BLaER1 treated with 17β-estradiol and CSF1 and Interleukin-3, amounts not matched to agents 10 nM and 100 nM (cell line): Measurements from ENCODE around the gene FLNB.

Experiments
- H3K27ac ChIP-seq, 11 experiments: shearing (Covaris generic); formaldehyde crosslinking; 2 replicates each; pipeline ENCODE4 v1.8.1; 2022
- H3K27me3 ChIP-seq, 11 experiments: shearing (Covaris generic); formaldehyde crosslinking; 2 replicates each; pipeline ENCODE4 v1.8.1; 2022
- H3K36me3 ChIP-seq, 11 experiments: shearing (Covaris generic); formaldehyde crosslinking; 2 replicates each; pipeline ENCODE4 v1.8.1; 2022
- H3K4me1 ChIP-seq, 10 experiments: shearing (Covaris generic); formaldehyde crosslinking; 2 replicates each; pipeline ENCODE4 v1.8.1; 2022
- H3K4me2 ChIP-seq, 11 experiments: shearing (Covaris generic); formaldehyde crosslinking; 2 replicates each; pipeline ENCODE4 v1.8.1; 2022
- H3K4me3 ChIP-seq, 10 experiments: shearing (Covaris generic); formaldehyde crosslinking; 2 replicates each; pipeline ENCODE4 v1.8.1; 2022
- H3K9ac ChIP-seq, 11 experiments: shearing (Covaris generic); formaldehyde crosslinking; 2 replicates each; pipeline ENCODE4 v1.8.1; 2022
- H3K9me3 ChIP-seq, 11 experiments: shearing (Covaris generic); formaldehyde crosslinking; replicated peaks in 1 of 11; 2 replicates each; pipeline ENCODE4 v1.8.1; 2022
- H4K20me1 ChIP-seq, 11 experiments: shearing (Covaris generic); formaldehyde crosslinking; 2 replicates each; pipeline ENCODE4 v1.8.1; 2022
- Cebpa-rat ChIP-seq, 11 experiments: shearing (Covaris generic); IDR thresholded peaks; 2 replicates each; pipeline ENCODE4 v1.8.1; 2022

Gene FLNB

DNA sequence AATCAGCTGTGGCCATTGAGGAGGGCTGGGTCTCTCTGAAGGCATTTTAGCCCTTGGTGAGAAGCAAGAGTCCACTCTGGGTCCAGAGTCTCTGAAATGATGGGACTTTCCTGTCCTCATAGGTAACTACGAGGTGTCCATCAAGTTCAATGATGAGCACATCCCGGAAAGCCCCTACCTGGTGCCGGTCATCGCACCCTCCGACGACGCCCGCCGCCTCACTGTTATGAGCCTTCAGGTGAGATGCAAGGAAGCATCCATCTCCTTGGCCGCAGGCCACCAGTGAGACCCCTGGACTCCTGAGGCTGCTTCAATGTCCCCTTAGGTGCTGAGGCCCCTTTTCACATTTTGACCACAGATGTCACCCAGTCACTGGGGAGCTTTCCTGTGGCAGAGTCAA, 147.6 kb downstream of the FLNB start:
- no peak for TF ChIP-seq Cebpa-rat (IDR thresholded peaks at IDR 0.05)
- H3K4me2 ChIP-seq = no peak overlapping the region
- H3K4me3 ChIP-seq = no peak overlapping the region
- no peaks in the 10 kb centered on the region for H3K9me3 ChIP-seq
- no peaks in the 10 kb centered on the region for H3K27me3 ChIP-seq
- H3K27ac ChIP-seq = no peak overlapping the region
- no peak overlapping the region for H3K9ac ChIP-seq
- H3K36me3 ChIP-seq = peaks cover 18 to 98% (median 80%) of the 10 kb centered on the region in 11 experiments
- H3K4me1 ChIP-seq = no peaks in the 10 kb centered on the region
- no peaks in the 10 kb centered on the region; a peak in 1 of 22 replicates for H4K20me1 ChIP-seq

DNA sequence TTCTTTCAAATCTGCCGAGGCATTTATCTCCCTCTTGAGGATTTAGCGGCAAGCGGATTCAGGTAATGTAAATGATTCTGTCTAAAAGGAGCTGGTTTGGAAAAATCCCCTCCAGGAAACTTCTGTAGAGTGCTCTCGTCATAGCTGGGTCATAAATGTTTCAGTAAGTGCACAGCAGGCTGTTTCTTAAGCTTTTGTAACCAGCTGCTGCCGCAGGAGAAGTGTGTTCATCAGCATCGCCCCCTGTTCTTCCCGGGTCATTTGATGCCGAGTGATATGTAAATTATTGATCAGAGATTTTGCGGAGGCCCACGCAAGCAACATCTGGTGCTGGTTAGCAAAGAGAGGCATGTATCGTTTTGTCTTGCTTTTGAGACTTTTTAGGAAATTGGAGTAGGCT, 149.5 kb downstream of the FLNB start:
- H3K27ac ChIP-seq = no peak overlapping the region

DNA sequence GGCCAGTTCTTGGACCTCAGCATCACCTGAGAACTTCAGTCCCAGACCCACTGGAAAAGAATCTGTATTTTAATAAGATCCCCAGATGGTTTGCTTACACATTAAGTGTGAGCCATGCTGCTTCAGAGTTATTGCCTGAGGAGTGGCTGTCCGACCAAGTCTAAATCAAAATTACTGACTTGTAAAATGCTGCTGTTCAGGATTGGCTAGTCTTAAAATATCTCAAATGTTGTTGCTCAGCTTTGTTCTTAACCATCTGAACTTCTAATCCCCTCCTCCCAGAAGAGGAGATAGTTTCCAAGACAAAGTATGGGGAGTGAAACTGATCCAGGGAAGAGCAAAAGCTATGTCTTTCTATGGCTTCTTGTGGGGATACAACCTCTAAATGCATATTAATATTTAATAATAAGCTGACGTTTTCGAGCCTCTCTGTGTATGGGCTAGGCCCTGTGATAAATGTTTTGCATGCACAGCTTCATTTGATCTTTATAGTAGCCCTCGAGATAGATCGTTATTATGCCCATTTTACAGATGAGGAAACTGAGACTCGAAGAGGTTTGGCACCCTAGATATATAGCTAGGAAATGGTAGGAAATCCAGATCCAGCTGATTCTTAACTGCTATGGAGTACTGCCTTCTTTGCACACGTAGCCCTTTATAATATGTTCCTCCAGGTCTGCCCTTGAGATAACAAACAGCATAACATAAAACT, 150.4 kb downstream of the FLNB start:
- H3K36me3 ChIP-seq = peaks cover 10 to 98% (median 74%) of the 10 kb centered on the region in 11 experiments
- no peak overlapping the region for H3K4me2 ChIP-seq

More for the DNA sequence above, 149.5 kb downstream of the FLNB start:
- peaks cover 0 to 10% (median 0%) of the 10 kb centered on the region in 10 experiments; a peak in 4 of 20 replicates for H3K4me1 ChIP-seq
- H3K9me3 ChIP-seq = peaks cover 0 to 10% (median 0%) of the 10 kb centered on the region in 11 experiments; a peak in 3 of 22 replicates
- no peak overlapping the region for H3K9ac ChIP-seq
- H3K4me3 ChIP-seq = no peak overlapping the region
- H3K4me2 ChIP-seq = no peak overlapping the region
- H3K36me3 ChIP-seq = peaks cover 14 to 98% (median 73%) of the 10 kb centered on the region in 11 experiments
- no peaks in the 10 kb centered on the region; a peak in 1 of 22 replicates for H4K20me1 ChIP-seq
- H3K27me3 ChIP-seq = no peaks in the 10 kb centered on the region
- no peak for TF ChIP-seq Cebpa-rat (IDR thresholded peaks at IDR 0.05)

DNA sequence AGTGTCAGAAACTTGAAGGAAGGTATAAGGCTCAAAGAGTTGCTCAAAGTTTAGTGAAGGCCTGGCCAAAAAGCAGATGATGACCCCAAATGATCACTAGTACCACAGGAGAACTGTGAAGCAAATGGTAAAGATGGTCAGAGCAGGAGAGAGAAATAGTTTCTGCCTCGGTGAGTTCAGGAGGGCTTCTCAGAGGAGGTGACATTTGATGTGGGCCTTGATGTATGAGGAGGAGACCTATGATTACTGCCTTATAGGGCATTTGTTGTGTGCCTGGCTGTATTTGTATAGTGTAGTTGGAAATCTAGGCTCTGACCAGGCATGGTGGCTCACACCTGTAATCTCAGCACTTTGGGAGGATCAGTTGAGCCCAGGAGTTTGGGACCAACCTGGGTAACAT, 152.2 kb downstream of the FLNB start:
- peaks cover 0 to 10% (median 0%) of the 10 kb centered on the region in 10 experiments; a peak in 4 of 20 replicates for H3K4me1 ChIP-seq
- H3K36me3 ChIP-seq = peaks cover 16 to 100% (median 77%) of the 10 kb centered on the region in 11 experiments
- TF ChIP-seq Cebpa-rat (IDR thresholded peaks at IDR 0.05) = no peak
- H3K27me3 ChIP-seq = no peaks in the 10 kb centered on the region
- H3K27ac ChIP-seq = no peak overlapping the region
- H3K9me3 ChIP-seq = peaks cover 0 to 10% (median 0%) of the 10 kb centered on the region in 11 experiments; a peak in 3 of 22 replicates
- no peak overlapping the region for H3K9ac ChIP-seq
- no peak overlapping the region for H3K4me3 ChIP-seq
- H3K4me2 ChIP-seq = no peak overlapping the region
- no peaks in the 10 kb centered on the region for H4K20me1 ChIP-seq

More for the DNA sequence above, 150.4 kb downstream of the FLNB start:
- H4K20me1 ChIP-seq = no peaks in the 10 kb centered on the region; a peak in 1 of 22 replicates
- no peak overlapping the region for H3K4me3 ChIP-seq
- peaks cover 0 to 10% (median 0%) of the 10 kb centered on the region in 11 experiments; a peak in 3 of 22 replicates for H3K9me3 ChIP-seq
- TF ChIP-seq Cebpa-rat (IDR thresholded peaks at IDR 0.05) = no peak
- H3K4me1 ChIP-seq = peaks cover 0 to 10% (median 0%) of the 10 kb centered on the region in 10 experiments; a peak in 4 of 20 replicates
- H3K27ac ChIP-seq = no peak overlapping the region
- no peaks in the 10 kb centered on the region for H3K27me3 ChIP-seq
- H3K9ac ChIP-seq = no peak overlapping the region

DNA sequence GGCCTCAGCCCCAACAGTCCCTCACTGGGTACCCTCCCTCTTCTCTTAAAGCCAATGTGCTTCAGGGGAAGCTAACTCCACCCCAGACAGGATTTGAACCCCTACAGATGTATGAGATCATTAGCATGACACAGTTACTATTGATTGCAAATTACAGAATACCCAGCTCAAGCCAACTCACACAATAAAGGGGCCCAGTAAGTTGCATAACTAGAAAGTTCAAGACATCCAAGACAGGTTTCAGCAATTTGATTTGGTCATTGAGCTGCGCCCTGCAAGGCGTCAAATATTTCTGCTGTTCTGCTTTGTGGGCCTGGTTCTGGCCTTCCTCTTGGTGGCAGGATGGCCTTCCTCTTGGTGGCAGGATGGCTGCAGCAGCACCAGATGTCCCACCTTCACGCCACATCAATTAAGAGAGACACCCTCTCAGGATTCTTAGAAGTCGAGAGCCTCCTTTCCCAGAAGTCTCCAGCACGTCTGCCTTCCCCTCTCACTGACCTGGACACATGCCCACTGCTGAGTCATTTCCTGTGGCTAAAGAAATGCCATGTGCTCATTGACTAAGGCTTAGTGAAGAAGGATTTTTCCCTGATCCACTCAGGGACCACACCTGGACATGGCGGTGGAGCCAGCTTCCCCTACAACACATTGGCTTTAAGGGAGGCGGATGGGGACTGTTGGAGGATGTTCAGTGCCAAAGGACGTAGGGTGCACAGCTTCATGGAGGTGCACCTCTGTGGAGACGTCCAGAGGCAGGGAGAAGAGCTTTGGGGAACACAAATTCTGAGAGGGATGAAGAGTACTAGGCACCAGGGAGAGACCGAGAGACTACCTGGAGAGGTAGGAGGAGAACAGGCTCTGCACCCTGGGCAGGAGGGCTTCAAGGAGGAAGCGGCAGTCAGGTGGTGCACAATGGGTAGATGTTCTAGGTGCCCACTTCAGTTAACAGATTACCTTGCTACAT, 153.5 kb downstream of the FLNB start:
- Histone ChIP-seq H3K4me1 (peaks cover 0 to 10% (median 0%) of the 10 kb centered on the region in 10 experiments; a peak in 4 of 20 replicates), H3K36me3 (peaks cover 10 to 99% (median 75%) of the 10 kb centered on the region in 11 experiments), H3K9me3 (peaks cover 0 to 10% (median 0%) of the 10 kb centered on the region in 11 experiments; a peak in 3 of 22 replicates), H3K27me3 (no peaks in the 10 kb centered on the region), H3K4me2 (peak overlapping the region in 3 of 11 experiments; percentile 9 to 15 (median 13); a peak in 2 of 22 replicates), H4K20me1 (no peaks in the 10 kb centered on the region), H3K27ac (no peak overlapping the region), H3K9ac (no peak overlapping the region), H3K4me3 (no peak overlapping the region)
- TF ChIP-seq Cebpa-rat (IDR thresholded peaks at IDR 0.05) = no peak

DNA sequence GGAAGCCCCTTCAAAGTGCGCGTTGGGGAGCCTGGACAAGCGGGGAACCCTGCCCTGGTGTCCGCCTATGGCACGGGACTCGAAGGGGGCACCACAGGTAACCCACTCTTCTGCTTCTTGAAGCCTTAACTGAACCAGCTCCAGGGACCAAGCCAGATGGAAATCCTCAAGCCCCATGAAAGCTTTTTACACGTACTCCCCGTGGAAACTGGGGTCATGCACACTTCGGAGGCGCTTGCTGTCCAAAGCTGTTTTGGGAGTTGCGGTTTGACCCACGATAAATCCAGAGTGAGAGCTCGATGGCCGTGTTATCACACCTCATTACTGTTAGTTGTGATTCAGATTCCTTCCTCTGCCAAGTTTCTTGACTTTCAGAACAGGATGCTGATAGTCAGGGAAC, 155.0 kb downstream of the FLNB start:
- no peak overlapping the region for H3K4me3 ChIP-seq
- TF ChIP-seq Cebpa-rat (IDR thresholded peaks at IDR 0.05) = no peak
- H3K36me3 ChIP-seq = peaks cover 10 to 95% (median 68%) of the 10 kb centered on the region in 11 experiments
- peaks cover 0 to 5% (median 0%) of the 10 kb centered on the region in 11 experiments; a peak in 1 of 22 replicates for H4K20me1 ChIP-seq
- H3K4me2 ChIP-seq = no peak overlapping the region
- peaks cover 0 to 10% (median 0%) of the 10 kb centered on the region in 11 experiments; a peak in 3 of 22 replicates for H3K9me3 ChIP-seq
- H3K27ac ChIP-seq = no peak overlapping the region
- H3K27me3 ChIP-seq = no peaks in the 10 kb centered on the region
- H3K4me1 ChIP-seq = peaks cover 0 to 10% (median 0%) of the 10 kb centered on the region in 10 experiments; a peak in 4 of 20 replicates
- H3K9ac ChIP-seq = no peak overlapping the region

DNA sequence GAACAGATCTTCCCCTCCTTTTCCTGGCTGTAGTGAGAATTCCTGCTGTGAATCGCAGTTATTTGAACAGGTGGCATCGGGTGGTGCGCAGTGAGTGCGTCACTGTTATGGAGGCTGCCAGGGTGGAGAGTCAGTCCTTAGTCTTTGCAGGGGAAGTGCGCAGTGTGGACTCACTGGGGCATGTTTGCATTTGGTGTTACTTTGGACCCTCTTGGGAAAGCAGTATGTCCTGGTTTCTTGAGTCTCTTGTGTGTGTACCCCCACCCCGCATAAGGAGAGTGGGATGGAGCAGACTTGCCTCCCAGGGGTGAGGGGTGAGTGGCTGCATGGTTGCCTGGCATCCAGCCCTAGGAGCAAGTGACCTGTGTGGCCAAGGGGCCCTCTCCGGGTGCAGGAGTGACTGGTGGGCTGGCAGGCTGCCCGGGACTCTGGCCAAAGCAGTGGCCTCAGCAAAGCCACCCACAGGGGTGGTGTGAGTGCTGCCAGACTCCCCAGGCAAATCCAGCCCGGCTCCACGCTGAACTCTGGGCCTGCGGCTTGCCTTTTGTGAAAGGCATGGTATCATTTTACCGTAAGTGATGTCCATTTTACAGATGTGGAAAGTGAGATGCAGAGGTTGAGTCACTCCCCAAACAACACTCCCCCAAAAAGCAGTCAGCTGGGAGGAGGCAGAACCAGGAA, 156.1 kb downstream of the FLNB start:
- Histone ChIP-seq H3K4me1 (peaks cover 0 to 10% (median 0%) of the 10 kb centered on the region in 10 experiments; a peak in 4 of 20 replicates), H3K9me3 (peaks cover 0 to 10% (median 0%) of the 10 kb centered on the region in 11 experiments; a peak in 3 of 22 replicates), H3K9ac (no peak overlapping the region), H3K4me3 (no peak overlapping the region), H4K20me1 (peaks cover 0 to 5% (median 0%) of the 10 kb centered on the region in 11 experiments; a peak in 1 of 22 replicates), H3K4me2 (no peak overlapping the region), H3K36me3 (peaks cover 10 to 91% (median 61%) of the 10 kb centered on the region in 11 experiments; a peak in 21 of 22 replicates), H3K27ac (no peak overlapping the region), H3K27me3 (no peaks in the 10 kb centered on the region)
- no peak for TF ChIP-seq Cebpa-rat (IDR thresholded peaks at IDR 0.05)
